ENCODE results near the gene TUB. TPM values are rescaled to one million over a fixed set of nuclear protein-coding genes. Genes with fewer than 3 reads are reported as not detected.

TUB gene
- total RNA-seq, 1 experiment from 2014 or later, result not detected

DNA sequence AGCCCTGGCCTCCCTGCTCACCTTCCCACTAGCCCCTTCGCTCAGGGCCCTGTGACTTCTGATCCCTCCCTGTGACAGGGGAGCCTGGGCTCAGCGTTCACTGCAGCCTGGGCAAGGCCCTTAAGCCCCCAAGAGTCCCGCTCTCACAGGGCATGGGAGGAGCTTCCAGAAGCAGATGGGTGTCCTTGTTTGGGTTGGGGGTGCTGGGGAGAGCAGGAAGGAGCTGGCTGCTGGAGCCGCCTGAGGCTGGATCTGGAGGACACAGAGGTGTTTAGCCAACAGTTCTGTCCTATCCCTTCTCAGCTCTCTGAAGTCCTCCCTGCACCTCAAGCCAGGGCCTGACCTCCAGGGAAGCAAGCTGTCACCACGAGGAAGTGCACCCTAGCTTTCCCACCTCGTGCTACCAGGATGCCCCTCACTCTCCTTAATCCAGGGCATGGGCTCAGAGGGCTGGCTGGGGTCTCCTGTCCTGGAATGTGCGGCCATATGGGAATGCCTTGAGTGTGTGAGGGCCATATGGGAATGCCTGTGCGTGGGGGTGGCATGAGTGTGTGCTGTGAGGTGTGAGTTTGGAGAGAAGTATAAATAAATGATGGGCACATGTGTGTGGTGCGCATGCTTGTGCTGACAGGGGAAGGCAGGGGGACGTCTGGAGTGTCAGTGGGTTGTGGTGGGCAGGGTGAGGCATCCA is 25.0 kb upstream of the TUB start:
- no peak for TF ChIP-seq EZH2 (IDR thresholded peaks at IDR 0.05; ENCODE audit: low read depth)
- TF ChIP-seq, protein P1, sequence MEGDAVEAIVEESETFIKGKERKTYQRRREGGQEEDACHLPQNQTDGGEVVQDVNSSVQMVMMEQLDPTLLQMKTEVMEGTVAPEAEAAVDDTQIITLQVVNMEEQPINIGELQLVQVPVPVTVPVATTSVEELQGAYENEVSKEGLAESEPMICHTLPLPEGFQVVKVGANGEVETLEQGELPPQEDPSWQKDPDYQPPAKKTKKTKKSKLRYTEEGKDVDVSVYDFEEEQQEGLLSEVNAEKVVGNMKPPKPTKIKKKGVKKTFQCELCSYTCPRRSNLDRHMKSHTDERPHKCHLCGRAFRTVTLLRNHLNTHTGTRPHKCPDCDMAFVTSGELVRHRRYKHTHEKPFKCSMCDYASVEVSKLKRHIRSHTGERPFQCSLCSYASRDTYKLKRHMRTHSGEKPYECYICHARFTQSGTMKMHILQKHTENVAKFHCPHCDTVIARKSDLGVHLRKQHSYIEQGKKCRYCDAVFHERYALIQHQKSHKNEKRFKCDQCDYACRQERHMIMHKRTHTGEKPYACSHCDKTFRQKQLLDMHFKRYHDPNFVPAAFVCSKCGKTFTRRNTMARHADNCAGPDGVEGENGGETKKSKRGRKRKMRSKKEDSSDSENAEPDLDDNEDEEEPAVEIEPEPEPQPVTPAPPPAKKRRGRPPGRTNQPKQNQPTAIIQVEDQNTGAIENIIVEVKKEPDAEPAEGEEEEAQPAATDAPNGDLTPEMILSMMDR (conservative IDR thresholded peaks at IDR 0.05), result no peak
- POLR2A ChIA-PET (ENCODE audit: unreplicated experiment), result no interaction called here
- Histone ChIP-seq H3F3A (ENCODE audit: insufficient read depth, low read depth) (no peaks in the 10 kb centered on the region), H3K9me2 (ENCODE audit: insufficient read depth) (no peaks in the 10 kb centered on the region), H3K79me2 (ENCODE audit: low read depth) (no peaks in the 10 kb centered on the region), H3K4me3 (no peak overlapping the region), H2AFZ (no peak overlapping the region), H3K4me1 (replicated peaks; ENCODE audit: insufficient read depth) (no peaks in the 10 kb centered on the region), H3K27me3 (ENCODE audit: insufficient read depth, low read depth) (no peaks in the 10 kb centered on the region), H3K36me3 (ENCODE audit: low read depth) (no peaks in the 10 kb centered on the region), H4K20me1 (ENCODE audit: insufficient read depth) (no peaks in the 10 kb centered on the region), H3K9me3 (ENCODE audit: insufficient read depth, low read depth) (no peaks in the 10 kb centered on the region), H3K4me2 (no peak overlapping the region), H3K27ac (no peak overlapping the region)
- intact Hi-C loops (cut with micrococcal nuclease; ENCODE audit: unreplicated experiment), result no loop called here
- no TSS peak for BruUV-seq (replicated peaks)
- DNase-seq, result no peak
- CTCF ChIA-PET, result no interaction called here

DNA sequence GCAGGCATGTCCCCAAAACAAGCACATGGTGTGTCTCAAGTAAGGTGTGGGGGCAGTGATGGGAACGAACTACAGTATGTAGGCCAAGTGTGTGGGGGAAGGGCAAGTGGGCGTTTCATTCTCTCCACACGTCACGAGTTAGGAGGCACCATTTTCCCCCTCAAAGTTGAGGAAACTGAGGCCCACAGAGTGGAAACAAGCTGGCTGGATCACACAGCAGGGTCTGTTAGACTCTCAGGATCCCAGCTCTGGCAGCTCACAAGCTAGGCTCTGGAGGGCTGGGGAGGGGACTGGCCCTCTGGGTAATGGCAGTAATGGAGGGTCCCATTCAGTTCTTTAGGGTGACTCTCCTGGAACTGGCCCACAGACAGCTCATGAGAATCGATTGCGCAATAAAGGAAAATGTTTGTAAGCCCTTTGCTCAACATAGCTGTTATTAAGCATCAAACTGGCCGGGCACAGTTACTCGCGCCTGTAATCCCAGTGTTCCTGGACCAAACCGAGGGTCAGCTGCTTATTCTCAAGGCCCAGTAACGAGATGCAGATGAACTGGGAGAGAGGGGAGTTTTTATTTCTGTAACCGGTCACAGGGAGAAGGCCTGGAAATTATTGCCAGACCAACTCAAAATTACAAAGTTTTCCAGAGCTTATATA is 24.1 kb upstream of the TUB start:
- H3K9me2 ChIP-seq (ENCODE audit: insufficient read depth), result no peaks in the 10 kb centered on the region
- H3K27ac ChIP-seq, result no peak overlapping the region
- H3K4me1 ChIP-seq (replicated peaks; ENCODE audit: insufficient read depth), result no peaks in the 10 kb centered on the region
- no peaks in the 10 kb centered on the region for H3K27me3 ChIP-seq (ENCODE audit: insufficient read depth, low read depth)
- H4K20me1 ChIP-seq (ENCODE audit: insufficient read depth), result no peaks in the 10 kb centered on the region
- intact Hi-C loops (cut with micrococcal nuclease; ENCODE audit: unreplicated experiment), result no loop called here
- no peak overlapping the region for H2AFZ ChIP-seq
- no peak for DNase-seq
- no peak overlapping the region for H3K4me2 ChIP-seq
- no peaks in the 10 kb centered on the region for H3K9me3 ChIP-seq (ENCODE audit: insufficient read depth, low read depth)
- POLR2A ChIA-PET (ENCODE audit: unreplicated experiment), result no interaction called here
- CTCF ChIA-PET, result no interaction called here
- H3K4me3 ChIP-seq, result no peak overlapping the region
- no peaks in the 10 kb centered on the region for H3K36me3 ChIP-seq (ENCODE audit: low read depth)
- no TSS peak for BruUV-seq (replicated peaks)
- H3F3A ChIP-seq (ENCODE audit: insufficient read depth, low read depth), result no peaks in the 10 kb centered on the region
- no peak for TF ChIP-seq EZH2 (IDR thresholded peaks at IDR 0.05; ENCODE audit: low read depth)
- TF ChIP-seq, protein P1 (conservative IDR thresholded peaks at IDR 0.05), result no peak
- H3K79me2 ChIP-seq (ENCODE audit: low read depth), result no peaks in the 10 kb centered on the region

DNA sequence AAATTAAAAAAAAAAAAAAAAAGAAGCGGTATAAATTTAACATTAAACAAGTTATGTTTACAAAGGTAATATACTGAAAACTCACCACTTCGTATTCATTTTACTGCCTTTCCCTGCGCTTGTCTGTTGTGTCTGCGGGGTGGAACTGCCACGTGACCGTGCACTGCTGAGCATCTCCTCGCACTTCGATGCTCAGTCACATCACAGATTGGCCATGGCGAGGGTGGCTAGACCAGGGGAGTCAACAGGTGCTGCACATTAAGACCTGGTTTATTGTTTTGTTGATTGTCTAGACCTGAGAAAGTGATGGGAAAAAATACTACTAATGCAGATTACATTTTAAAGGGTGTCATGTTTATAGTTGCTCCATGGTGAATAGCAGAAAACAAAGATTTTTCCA is 22.8 kb upstream of the TUB start:
- no peaks in the 10 kb centered on the region for H3K9me3 ChIP-seq (ENCODE audit: insufficient read depth, low read depth)
- ChIA-PET CTCF (no interaction called here), POLR2A (ENCODE audit: unreplicated experiment) (no interaction called here)
- intact Hi-C loops (cut with micrococcal nuclease; ENCODE audit: unreplicated experiment), result no loop called here
- H3K27ac ChIP-seq, result no peak overlapping the region
- no peaks in the 10 kb centered on the region for H3K36me3 ChIP-seq (ENCODE audit: low read depth)
- no peak overlapping the region for H2AFZ ChIP-seq
- no peak for DNase-seq
- no peaks in the 10 kb centered on the region for H3K9me2 ChIP-seq (ENCODE audit: insufficient read depth)
- BruUV-seq (replicated peaks), result no TSS peak
- H3K79me2 ChIP-seq (ENCODE audit: low read depth), result no peaks in the 10 kb centered on the region
- TF ChIP-seq, protein P1 (conservative IDR thresholded peaks at IDR 0.05), result no peak
- no peak for TF ChIP-seq EZH2 (IDR thresholded peaks at IDR 0.05; ENCODE audit: low read depth)
- H3F3A ChIP-seq (ENCODE audit: insufficient read depth, low read depth), result no peaks in the 10 kb centered on the region
- H3K4me3 ChIP-seq, result no peak overlapping the region
- no peak overlapping the region for H3K4me2 ChIP-seq
- H3K4me1 ChIP-seq (replicated peaks; ENCODE audit: insufficient read depth), result no peaks in the 10 kb centered on the region
- no peaks in the 10 kb centered on the region for H3K27me3 ChIP-seq (ENCODE audit: insufficient read depth, low read depth)
- H4K20me1 ChIP-seq (ENCODE audit: insufficient read depth), result no peaks in the 10 kb centered on the region
